ENCODE results near the gene RPUSD3.

Gene RPUSD3

GRCh38 chr3:9890249-9891071, 46.7 kb upstream of the RPUSD3 start, which contains the start of gene JAGN1 (continued):
- TF ChIP-seq ATF2 (tag by site-specific recombination; IDR thresholded peaks at IDR 0.05; ENCODE audit: low read depth) (no peak), KLF17 (tag by site-specific recombination; IDR thresholded peaks at IDR 0.05) (peak; percentile 89), PRDM6 (tag by site-specific recombination; IDR thresholded peaks at IDR 0.05) (no peak), GLIS1 (tag by site-specific recombination; IDR thresholded peaks at IDR 0.05) (peak; percentile 35; the same call in 1 of the 2 replicates), ZBTB8A (tag by site-specific recombination; IDR thresholded peaks at IDR 0.05) (peak; percentile 65), SALL2 (tag by site-specific recombination; IDR thresholded peaks at IDR 0.05; ENCODE audit: borderline replicate concordance) (no peak), ZNF416 (tag by site-specific recombination; IDR thresholded peaks at IDR 0.05) (no peak), KLF7 (tag by site-specific recombination; IDR thresholded peaks at IDR 0.05; ENCODE audit: borderline replicate concordance) (no peak; the same call in 1 of the 2 replicates), PRDM4 (tag by site-specific recombination; IDR thresholded peaks at IDR 0.05) (no peak), ZNF24 (tag by site-specific recombination; IDR thresholded peaks at IDR 0.05) (peak; percentile 73), ZNF692 (tag by site-specific recombination; IDR thresholded peaks at IDR 0.05) (peak; percentile 86), ZNF544 (tag by site-specific recombination; IDR thresholded peaks at IDR 0.05) (no peak), ZNF449 (tag by site-specific recombination; IDR thresholded peaks at IDR 0.05) (peak; percentile 54; the same call in 1 of the 2 replicates), ZNF366 (tag by site-specific recombination; conservative IDR thresholded peaks at IDR 0.05) (no peak), ZNF18 (tag by site-specific recombination; IDR thresholded peaks at IDR 0.05) (no peak), ZNF707 (tag by site-specific recombination; IDR thresholded peaks at IDR 0.05) (no peak), OSR2 (tag by site-specific recombination; IDR thresholded peaks at IDR 0.05) (peak; percentile 21; the same call in 1 of the 2 replicates), ZSCAN5A (tag by site-specific recombination; IDR thresholded peaks at IDR 0.05) (peak; percentile 93), ZNF518A (tag by site-specific recombination; conservative IDR thresholded peaks at IDR 0.05; ENCODE audit: low read depth) (peak; percentile 66)

Measured in HEK293 (cell line).